WTC11 (cell line): ENCODE measurements around the gene PLA2G12A. TPM values are rescaled to one million over a fixed set of nuclear protein-coding genes. Genes with fewer than 3 reads are reported as not detected.

Experiments
- ATAC-seq: fragments of 200-7000 bp; cut with Tn5 transposase; 2 replicates; pipeline ENCODE4 v1.10.0; 2021; ENCODE audit warnings: mild to moderate bottlenecking, moderate library complexity
- CTCF ChIA-PET: fragments of 300-600 bp; sonication (Branson Sonifier 250); formaldehyde crosslinking; loops from one replicate; lab custom pipeline; 2021; ENCODE audit warnings: antibody characterized with exemption; lab: Charles Lee
- POLR2A ChIA-PET: fragments of 350-600 bp; sonication (Branson Sonifier 250); formaldehyde crosslinking; loops from one replicate; lab custom pipeline; 2021; ENCODE audit warnings: antibody characterized with exemption; lab: Charles Lee
- DNase-seq: peaks from one replicate; pipeline ENCODE4 v3.0.0; 2021; ENCODE audit warnings: low spot score
- H3K27ac Mint-ChIP-seq: 2 replicates; pipeline ENCODE4 v1.8.0; 2021; ENCODE audit warnings: mixed read lengths
- H3K27me3 Mint-ChIP-seq: 2 replicates; pipeline ENCODE4 v1.8.0; 2021; ENCODE audit warnings: low read depth, mild to moderate bottlenecking, moderate library complexity, mixed read lengths
- H3K36me3 Mint-ChIP-seq: 2 replicates; pipeline ENCODE4 v1.8.0; 2021; ENCODE audit warnings: mixed read lengths
- H3K4me1 Mint-ChIP-seq: 2 replicates; pipeline ENCODE4 v1.8.0; 2022; ENCODE audit warnings: mixed read lengths
- H3K4me3 Mint-ChIP-seq: 2 replicates; pipeline ENCODE4 v1.8.0; 2021; ENCODE audit warnings: mild to moderate bottlenecking, moderate library complexity, mixed read lengths
- H3K9me3 Mint-ChIP-seq: 2 replicates; pipeline ENCODE4 v1.8.0; 2021; ENCODE audit warnings: mixed read lengths
- CREM ChIP-seq: sonication (generic); formaldehyde crosslinking; IDR thresholded peaks from 2 replicates; pipeline ENCODE4 v1.8.1; 2022; ENCODE audit warnings: mild to moderate bottlenecking, missing genetic modification reagents, moderate library complexity
- E2F5 ChIP-seq: sonication (generic); formaldehyde crosslinking; IDR thresholded peaks from 2 replicates; pipeline ENCODE4 v1.8.1; 2022; ENCODE audit warnings: mild to moderate bottlenecking, moderate library complexity, missing genetic modification reagents
- ETV6 ChIP-seq: sonication (generic); formaldehyde crosslinking; IDR thresholded peaks from 2 replicates; pipeline ENCODE4 v1.8.1; 2022; ENCODE audit warnings: mild to moderate bottlenecking, missing genetic modification reagents
- FOXK1 ChIP-seq: sonication (generic); formaldehyde crosslinking; IDR thresholded peaks from 2 replicates; pipeline ENCODE4 v1.8.0; 2022; ENCODE audit warnings: mild to moderate bottlenecking, moderate library complexity, missing genetic modification reagents
- IRF2 ChIP-seq: sonication (generic); formaldehyde crosslinking; IDR thresholded peaks from 2 replicates; pipeline ENCODE4 v1.8.0; 2022; ENCODE audit warnings: low read depth, missing genetic modification reagents, borderline replicate concordance
- JAZF1 ChIP-seq: fragments of 250-450 bp; sonication (Bioruptor Pico); IDR thresholded peaks from 2 replicates; pipeline ENCODE4 v1.9.0; 2021; ENCODE audit warnings: moderate library complexity, mild to moderate bottlenecking, inconsistent platforms
- JUN ChIP-seq: sonication (generic); formaldehyde crosslinking; IDR thresholded peaks from 2 replicates; pipeline ENCODE4 v1.8.0; 2023; ENCODE audit warnings: mild to moderate bottlenecking, missing genetic modification reagents
- NFE2L1 ChIP-seq: sonication (generic); formaldehyde crosslinking; IDR thresholded peaks from 2 replicates; pipeline ENCODE4 v1.8.1; 2023; ENCODE audit warnings: missing genetic modification reagents
- NR1H2 ChIP-seq: sonication (generic); formaldehyde crosslinking; IDR thresholded peaks from 2 replicates; pipeline ENCODE4 v1.9.0; 2021; ENCODE audit warnings: mild to moderate bottlenecking, moderate library complexity, missing genetic modification reagents
- NR3C1 ChIP-seq: sonication (generic); formaldehyde crosslinking; conservative IDR thresholded peaks from 2 replicates; pipeline ENCODE4 v1.8.1; 2023; ENCODE audit warnings: low read depth, mild to moderate bottlenecking, missing genetic modification reagents
- TEAD4 ChIP-seq: sonication (generic); formaldehyde crosslinking; IDR thresholded peaks from 2 replicates; pipeline ENCODE4 v1.8.0; 2022; ENCODE audit warnings: mild to moderate bottlenecking, missing genetic modification reagents
- USF1 ChIP-seq: sonication (generic); formaldehyde crosslinking; IDR thresholded peaks from 2 replicates; pipeline ENCODE4 v1.8.0; 2022; ENCODE audit warnings: mild to moderate bottlenecking, missing genetic modification reagents
- total RNA-seq: library from RNA; stranded (reverse); gene quantifications from 3 replicates; pipeline ENCODE4 v1.2.3, GENCODE V29; 2021
- TF ChIP-seq, protein P1 (sequence below): sonication (generic); formaldehyde crosslinking; IDR thresholded peaks from 2 replicates; pipeline ENCODE4 v1.8.0; 2023; ENCODE audit warnings: mild to moderate bottlenecking, missing genetic modification reagents
- TF ChIP-seq, protein P2 (sequence below): sonication (generic); formaldehyde crosslinking; IDR thresholded peaks from 2 replicates; pipeline ENCODE4 v1.8.1; 2023; ENCODE audit warnings: mild to moderate bottlenecking, missing genetic modification reagents
- TF ChIP-seq, protein P3 (sequence below): sonication (generic); formaldehyde crosslinking; IDR thresholded peaks from 2 replicates; pipeline ENCODE4 v1.8.0; 2022; ENCODE audit warnings: mild to moderate bottlenecking, missing genetic modification reagents

PLA2G12A gene
- total RNA-seq, 1 experiment from 2014 or later = 47.3 TPM

DNA sequence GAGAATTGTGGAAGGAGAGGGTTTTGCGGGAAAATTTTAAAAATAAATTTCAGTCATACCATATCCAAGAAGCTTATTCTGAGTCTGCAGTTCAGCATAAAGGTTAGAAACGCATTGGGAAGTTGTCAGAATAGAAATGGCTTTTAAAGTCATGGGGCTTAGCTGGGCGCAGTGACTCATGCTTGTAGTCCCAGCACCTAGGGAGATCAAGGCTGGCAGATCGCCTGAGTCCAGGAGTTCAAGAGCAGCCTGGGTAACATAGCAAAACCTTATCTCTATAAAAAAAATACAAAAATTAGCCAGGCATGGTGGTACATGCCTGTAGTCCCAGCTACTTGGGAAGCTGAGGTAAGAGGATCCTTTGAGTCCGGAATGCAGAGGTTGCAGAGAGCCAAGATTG is 3.9 kb upstream of the PLA2G12A start (continued):
- TF ChIP-seq, protein P1, sequence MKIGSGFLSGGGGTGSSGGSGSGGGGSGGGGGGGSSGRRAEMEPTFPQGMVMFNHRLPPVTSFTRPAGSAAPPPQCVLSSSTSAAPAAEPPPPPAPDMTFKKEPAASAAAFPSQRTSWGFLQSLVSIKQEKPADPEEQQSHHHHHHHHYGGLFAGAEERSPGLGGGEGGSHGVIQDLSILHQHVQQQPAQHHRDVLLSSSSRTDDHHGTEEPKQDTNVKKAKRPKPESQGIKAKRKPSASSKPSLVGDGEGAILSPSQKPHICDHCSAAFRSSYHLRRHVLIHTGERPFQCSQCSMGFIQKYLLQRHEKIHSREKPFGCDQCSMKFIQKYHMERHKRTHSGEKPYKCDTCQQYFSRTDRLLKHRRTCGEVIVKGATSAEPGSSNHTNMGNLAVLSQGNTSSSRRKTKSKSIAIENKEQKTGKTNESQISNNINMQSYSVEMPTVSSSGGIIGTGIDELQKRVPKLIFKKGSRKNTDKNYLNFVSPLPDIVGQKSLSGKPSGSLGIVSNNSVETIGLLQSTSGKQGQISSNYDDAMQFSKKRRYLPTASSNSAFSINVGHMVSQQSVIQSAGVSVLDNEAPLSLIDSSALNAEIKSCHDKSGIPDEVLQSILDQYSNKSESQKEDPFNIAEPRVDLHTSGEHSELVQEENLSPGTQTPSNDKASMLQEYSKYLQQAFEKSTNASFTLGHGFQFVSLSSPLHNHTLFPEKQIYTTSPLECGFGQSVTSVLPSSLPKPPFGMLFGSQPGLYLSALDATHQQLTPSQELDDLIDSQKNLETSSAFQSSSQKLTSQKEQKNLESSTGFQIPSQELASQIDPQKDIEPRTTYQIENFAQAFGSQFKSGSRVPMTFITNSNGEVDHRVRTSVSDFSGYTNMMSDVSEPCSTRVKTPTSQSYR (CRISPR knock-in tag) = no peak
- TF ChIP-seq JAZF1 (CRISPR knock-in tag) (no peak), NR1H2 (CRISPR knock-in tag) (no peak), NR3C1 (CRISPR knock-in tag) (no peak), FOXK1 (CRISPR knock-in tag) (no peak), TEAD4 (CRISPR knock-in tag) (no peak), USF1 (no peak), NFE2L1 (CRISPR knock-in tag) (no peak)
- TF ChIP-seq, protein P2, sequence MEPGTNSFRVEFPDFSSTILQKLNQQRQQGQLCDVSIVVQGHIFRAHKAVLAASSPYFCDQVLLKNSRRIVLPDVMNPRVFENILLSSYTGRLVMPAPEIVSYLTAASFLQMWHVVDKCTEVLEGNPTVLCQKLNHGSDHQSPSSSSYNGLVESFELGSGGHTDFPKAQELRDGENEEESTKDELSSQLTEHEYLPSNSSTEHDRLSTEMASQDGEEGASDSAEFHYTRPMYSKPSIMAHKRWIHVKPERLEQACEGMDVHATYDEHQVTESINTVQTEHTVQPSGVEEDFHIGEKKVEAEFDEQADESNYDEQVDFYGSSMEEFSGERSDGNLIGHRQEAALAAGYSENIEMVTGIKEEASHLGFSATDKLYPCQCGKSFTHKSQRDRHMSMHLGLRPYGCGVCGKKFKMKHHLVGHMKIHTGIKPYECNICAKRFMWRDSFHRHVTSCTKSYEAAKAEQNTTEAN (CRISPR knock-in tag) = no peak
- TF ChIP-seq, protein P3, sequence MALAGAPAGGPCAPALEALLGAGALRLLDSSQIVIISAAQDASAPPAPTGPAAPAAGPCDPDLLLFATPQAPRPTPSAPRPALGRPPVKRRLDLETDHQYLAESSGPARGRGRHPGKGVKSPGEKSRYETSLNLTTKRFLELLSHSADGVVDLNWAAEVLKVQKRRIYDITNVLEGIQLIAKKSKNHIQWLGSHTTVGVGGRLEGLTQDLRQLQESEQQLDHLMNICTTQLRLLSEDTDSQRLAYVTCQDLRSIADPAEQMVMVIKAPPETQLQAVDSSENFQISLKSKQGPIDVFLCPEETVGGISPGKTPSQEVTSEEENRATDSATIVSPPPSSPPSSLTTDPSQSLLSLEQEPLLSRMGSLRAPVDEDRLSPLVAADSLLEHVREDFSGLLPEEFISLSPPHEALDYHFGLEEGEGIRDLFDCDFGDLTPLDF (CRISPR knock-in tag) = no peak

- CTCF ChIA-PET = interaction anchor here (1.0 to 1.8 kb wide), 3 partner anchors 28 to 298 kb away, joined by 3 to 5 read pairs (median 4); partner anchors contain the start of genes CASP6 and SEC24B
- peak overlapping the region; percentile 83 for H3K27ac Mint-ChIP-seq
- no peak for TF ChIP-seq IRF2 (CRISPR knock-in tag)
- 0 out of 2 replicates have a peak, but pooled peaks have one; percentile 14 for TF ChIP-seq E2F5
- peak overlapping the region; percentile 86 for H3K4me3 Mint-ChIP-seq
- POLR2A ChIA-PET = interaction anchor here (1.0 kb wide), 1 partner anchor 29 kb away, joined by 3 read pairs; no protein-coding TSS in a partner anchor
- DNase-seq (no peak), ATAC-seq (peak; percentile 42)
- no peaks in the 10 kb centered on the region for H3K9me3 Mint-ChIP-seq
- H3K36me3 Mint-ChIP-seq = peaks cover 3% of the 10 kb centered on the region
- no peaks in the 10 kb centered on the region; the same call in 1 of the 2 replicates for H3K27me3 Mint-ChIP-seq
- peaks cover 15% of the 10 kb centered on the region for H3K4me1 Mint-ChIP-seq
These were observed 1.0 kb upstream of the PLA2G12A start for GRCh38 chr4:109730619-109731545.

- Mint-ChIP-seq H3K4me3 (peak overlapping the region; percentile 90), H3K9me3 (no peaks in the 10 kb centered on the region), H3K36me3 (peaks cover 3% of the 10 kb centered on the region), H3K4me1 (peaks cover 15% of the 10 kb centered on the region), H3K27me3 (no peaks in the 10 kb centered on the region; the same call in 1 of the 2 replicates), H3K27ac (peak overlapping the region; percentile 86)
- CTCF ChIA-PET = interaction anchor here (0.6 to 1.8 kb wide), 3 partner anchors 27 to 268 kb away, joined by 3 to 4 read pairs (median 4); no protein-coding TSS in a partner anchor
- no peak for DNase-seq
- TF ChIP-seq ETV6 (CRISPR knock-in tag) = peak; percentile 76; the same call in 1 of the 2 replicates
- 0 out of 2 replicates have a peak, but pooled peaks have one; percentile 9 for TF ChIP-seq CREM (CRISPR knock-in tag)
- TF ChIP-seq JUN (CRISPR knock-in tag) = no peak
- ATAC-seq = no peak
- POLR2A ChIA-PET = interaction anchor here (0.6 to 1.3 kb wide), 3 partner anchors 26 to 268 kb away, joined by 3 read pairs; partner anchors contain the start of genes CASP6 and MCUB
These were observed 653 bp downstream of the PLA2G12A start for GRCh38 chr4:109729117-109729717.
